ENCODE data around the gene FOXK1.
"Not testable (repeated sequence)": the region's sequence is repeated elsewhere in the genome, so short reads cannot be mapped to it uniquely, and the experiment has no call there.

Gene FOXK1

DNA sequence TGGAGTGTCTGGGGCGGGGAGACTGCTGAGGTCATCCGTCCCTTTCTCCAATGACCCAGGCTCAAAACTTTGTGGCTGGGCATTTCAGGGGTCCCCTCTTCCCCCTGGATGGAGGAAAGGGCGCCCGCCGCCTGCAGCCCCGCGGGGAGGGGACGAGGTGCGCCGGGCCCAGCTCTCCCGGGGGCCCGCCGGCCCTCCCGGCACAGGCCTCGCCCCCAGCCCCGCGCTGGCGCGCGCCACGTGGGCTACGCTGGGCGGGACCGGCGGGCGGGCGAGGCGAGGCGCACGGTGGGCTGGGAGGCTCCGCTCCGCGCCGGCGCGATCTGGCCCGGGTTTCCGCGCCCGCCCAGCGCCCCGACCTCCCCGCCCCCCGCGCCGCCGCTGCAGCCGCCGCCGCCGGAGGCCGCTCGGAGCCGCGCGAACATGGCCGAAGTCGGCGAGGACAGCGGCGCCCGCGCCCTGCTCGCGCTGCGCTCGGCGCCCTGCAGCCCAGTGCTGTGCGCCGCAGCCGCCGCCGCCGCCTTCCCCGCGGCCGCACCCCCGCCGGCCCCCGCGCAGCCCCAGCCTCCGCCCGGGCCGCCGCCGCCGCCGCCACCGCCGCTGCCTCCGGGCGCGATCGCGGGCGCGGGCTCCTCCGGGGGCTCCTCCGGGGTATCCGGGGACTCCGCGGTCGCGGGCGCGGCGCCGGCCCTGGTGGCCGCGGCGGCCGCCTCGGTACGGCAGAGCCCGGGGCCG is at the start of gene FOXK1:
Gene FOXK1 (plus strand): TSS at position 410 of the 735 bp plus-strand sequence. CDS start 14 bp downstream, at position 424.
- DNase-seq: no peak

- no peak for DNase-seq
Measured at GRCh38 chr7:4633012-4633411, 49.1 kb upstream of the FOXK1 start.

DNA sequence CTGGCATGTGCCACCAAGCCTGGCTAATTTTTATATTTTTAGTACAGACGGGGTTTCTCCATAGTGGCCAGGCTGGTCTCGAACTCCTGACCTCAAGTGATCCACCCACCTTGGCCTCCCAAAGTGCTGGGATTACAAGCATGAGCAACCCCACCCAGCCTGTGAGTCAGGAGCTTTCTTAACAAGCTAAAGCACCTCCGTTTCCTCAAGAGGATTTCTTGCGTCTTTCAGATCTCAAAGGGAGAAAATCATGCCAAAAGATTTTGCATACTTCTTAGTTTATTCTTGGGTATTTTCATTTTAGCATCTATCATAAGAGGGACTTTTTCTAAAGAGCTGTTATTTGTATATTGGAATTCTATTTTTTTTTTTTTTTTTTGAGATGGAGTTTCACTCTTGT is 47.9 kb upstream of the FOXK1 start:
- no peak for DNase-seq

- no peak for DNase-seq
Measured at GRCh38 chr7:4638781-4639575, 43.1 kb upstream of the FOXK1 start.

DNA sequence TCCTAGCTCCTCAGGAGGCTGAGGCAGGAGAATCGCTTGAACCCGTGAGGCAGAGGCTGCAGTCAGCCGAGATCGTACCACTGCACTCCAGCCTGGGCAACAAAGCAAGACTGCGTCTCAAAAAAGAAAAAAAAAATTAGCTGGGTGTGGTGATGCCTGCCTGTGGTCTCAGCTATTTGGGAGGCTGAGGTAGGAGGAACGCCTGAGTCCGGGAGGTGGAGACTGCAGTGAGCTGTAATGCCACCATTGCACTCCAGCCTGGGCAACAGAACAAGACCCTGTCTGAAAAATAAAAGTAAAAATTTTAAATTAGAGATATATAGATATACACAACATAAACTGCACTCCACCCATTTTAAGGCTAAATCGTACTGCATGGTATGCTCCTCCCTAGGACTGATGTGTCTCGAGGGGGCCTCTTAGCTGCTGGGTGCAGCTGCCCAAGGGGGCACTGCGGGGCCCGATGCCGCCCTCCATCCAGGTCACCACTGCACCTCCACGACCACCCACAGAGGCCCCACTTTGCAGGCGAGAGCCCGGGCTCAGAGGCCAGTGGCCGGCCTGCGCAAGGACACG is 40.9 kb upstream of the FOXK1 start:
- DNase-seq: no peak

DNA sequence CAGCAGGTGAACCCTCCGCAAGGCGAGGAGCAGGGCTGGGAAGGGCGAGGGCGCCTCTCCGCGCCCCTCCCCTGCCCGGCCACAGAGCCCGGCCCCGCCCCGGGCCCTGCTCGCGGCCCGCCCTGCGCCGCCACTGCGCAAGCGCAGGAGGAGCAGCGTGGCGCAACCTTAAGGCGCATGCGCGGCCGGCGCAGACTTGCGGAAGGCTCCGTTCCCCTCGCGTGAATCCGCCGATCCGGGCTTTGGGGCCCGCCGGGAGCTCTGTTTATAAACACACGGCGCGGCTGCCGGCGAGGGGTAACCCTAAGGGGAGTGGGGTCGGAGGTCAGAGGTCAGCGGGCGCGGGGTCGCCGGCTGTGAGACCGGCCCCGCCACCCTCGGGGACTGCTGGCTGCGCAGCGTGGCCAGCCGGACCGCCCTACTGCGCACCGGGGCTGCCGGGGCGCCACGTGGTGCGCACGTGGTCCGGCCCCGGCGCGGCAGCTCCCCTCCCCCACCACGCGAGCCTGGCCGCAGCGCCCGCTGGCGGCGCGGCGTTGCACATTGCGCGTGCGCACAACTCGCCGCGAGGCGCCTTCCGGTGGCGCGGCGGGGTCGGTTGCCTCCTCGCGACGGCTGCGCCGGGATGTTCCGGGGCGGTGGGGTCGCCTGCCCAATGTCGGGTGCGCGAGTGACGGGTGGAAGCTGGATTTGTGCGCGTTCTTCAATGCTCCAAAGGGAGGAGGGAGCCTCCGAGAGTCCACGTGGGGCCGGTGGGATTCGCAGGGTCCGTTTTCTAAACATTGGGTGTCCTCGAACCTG is 40.2 kb upstream of the FOXK1 start:
- no peak for DNase-seq

- no peak for DNase-seq
Measured at GRCh38 chr7:4642468-4643203, 39.5 kb upstream of the FOXK1 start.

GRCh38 chr7:4643204-4643471 is 39.0 kb upstream of the FOXK1 start:
- DNase-seq: not testable (repeated sequence)

- DNase-seq: no peak
Measured at GRCh38 chr7:4645246-4645645, 36.8 kb upstream of the FOXK1 start.

DNA sequence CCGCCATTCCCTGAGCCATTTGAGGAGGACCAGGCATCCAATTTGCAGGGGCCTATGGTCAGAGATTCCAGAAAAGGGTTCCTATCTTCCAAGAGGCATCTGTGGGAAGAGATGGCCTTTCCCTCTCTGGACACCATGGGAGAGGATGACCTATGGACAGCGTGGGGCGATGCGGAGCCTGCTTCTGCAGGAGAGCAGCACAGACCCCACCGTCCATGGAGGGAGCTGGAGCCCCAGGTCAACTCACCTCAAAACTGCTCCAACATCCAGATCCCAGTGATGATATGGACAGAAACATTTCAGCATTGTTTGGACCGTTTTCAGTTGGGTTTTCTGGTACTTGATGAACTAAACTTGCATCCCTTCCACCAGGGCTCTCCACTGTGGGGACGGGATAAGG is 34.0 kb upstream of the FOXK1 start:
- no peak for DNase-seq

DNA sequence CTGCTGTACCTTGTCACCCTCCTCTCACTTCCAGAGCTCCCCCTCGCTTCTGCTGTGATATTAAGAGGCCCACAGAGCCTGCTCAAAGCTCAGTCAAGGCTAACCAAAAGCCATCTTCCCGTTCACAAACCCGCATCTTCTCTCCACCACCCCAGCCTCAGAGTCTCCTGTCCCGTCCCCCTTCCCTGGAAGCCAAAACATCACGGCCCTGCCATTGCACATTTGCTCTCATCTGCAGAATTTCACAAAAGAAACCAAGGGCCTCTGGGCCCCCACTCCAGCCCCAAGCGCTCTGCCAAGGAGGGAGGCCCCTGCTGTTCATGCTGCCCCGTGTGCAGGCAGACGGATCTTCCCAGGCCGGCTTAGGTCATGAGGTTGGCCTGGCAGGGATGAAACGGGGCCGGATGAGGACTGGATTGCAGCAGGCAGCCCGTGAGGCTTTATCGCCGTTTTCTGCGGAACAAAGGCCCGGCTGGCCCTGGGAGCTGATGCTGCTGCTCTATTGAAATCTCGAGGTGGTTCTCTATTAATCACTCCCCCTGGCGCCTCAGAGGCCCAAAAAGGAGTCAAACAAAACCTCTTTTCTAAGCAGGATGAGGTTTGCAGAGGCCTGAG is 31.6 kb upstream of the FOXK1 start:
- DNase-seq: no peak

DNA sequence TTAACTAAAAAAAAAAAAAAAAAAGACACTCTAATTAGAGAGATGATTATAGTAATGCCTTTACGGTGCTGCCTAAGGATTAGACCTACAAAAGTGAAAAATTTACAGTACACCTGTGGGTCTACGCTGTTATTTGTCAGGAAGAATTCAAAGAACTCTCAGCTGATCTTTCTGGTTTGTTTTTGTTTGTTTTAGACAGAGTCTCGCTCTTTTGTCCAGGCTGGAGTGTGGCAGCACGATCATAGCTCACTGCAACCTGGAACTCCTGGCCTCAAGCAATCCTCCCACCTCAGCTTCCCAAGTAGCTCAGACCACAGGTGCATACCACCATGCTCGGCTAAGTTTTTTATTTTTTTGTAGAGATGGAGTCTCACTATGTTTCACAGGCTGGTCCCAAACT is 28.3 kb upstream of the FOXK1 start:
- no peak for DNase-seq

GRCh38 chr7:4655311-4655710 is 26.8 kb upstream of the FOXK1 start:
- no peak for DNase-seq

- no peak for DNase-seq
Measured at GRCh38 chr7:4655896-4656295, 26.2 kb upstream of the FOXK1 start.

GRCh38 chr7:4657640-4658417 is 24.3 kb upstream of the FOXK1 start:
- DNase-seq: no peak

GRCh38 chr7:4659551-4660286 is 22.4 kb upstream of the FOXK1 start:
- no peak for DNase-seq

DNA sequence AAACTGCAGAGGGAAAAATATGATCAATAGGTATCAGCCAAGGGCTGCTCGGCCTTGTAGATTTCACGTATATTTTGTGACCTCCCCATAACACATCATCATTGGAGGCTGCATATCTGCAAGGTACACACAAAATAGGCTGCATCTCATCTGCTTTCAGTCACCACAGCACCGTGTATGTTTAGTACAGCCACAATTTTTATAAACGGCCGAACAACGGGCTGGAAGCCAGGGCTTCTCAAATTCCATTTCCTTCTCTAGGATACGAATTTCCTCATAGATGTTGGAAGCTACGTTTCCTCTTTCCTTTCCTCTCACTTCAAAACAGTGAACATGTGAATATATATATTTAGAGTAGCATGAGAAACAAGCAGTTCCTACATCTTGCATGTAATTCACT is 20.2 kb upstream of the FOXK1 start:
- no peak for DNase-seq

- DNase-seq: no peak
Measured at GRCh38 chr7:4663239-4664018, 18.7 kb upstream of the FOXK1 start.

- no peak for DNase-seq
Measured at GRCh38 chr7:4665661-4666060, 16.4 kb upstream of the FOXK1 start.
